Right atrium auricular region (tissue), 2 donors: ENCODE results near the gene CEACAM19. TPM values are rescaled to one million over a fixed set of nuclear protein-coding genes. Genes with fewer than 3 reads are reported as not detected.
"Not testable (repeated sequence)": the region's sequence is repeated elsewhere in the genome, so short reads cannot be mapped to it uniquely, and the experiment has no call there.

Source experiments
- DNase-seq: peaks from one replicate; pipeline ENCODE4 v3.0.0-alpha.2; 2019; ENCODE audit warnings: low spot score
- H3K27ac ChIP-seq, 2 donors: fragments of 200-600 bp; sonication (generic); 1 replicate in 1 of 2; 2 replicates in 1 of 2; pipeline ENCODE4 v1.5.1; 2016 to 2019
- H3K27me3 ChIP-seq, 2 donors: fragments of 200-600 bp; sonication (generic); one replicate each; pipeline versions ENCODE4 v1.5.1 to v1.6.0; 2017 to 2019
- H3K36me3 ChIP-seq: fragments of 200-600 bp; sonication (generic); one replicate; pipeline ENCODE4 v1.5.1; 2016
- H3K4me1 ChIP-seq, 2 donors: fragments of 200-600 bp; sonication (generic); one replicate each; pipeline versions ENCODE4 v1.5.1 to v1.6.0; 2017 to 2019
- H3K4me3 ChIP-seq, 2 donors: fragments of 200-600 bp; sonication (generic); 1 replicate in 1 of 2; 2 replicates in 1 of 2; pipeline ENCODE4 v1.5.1; 2017 to 2019; ENCODE audit warnings: mild to moderate bottlenecking in 1 of 2, moderate library complexity in 1 of 2
- H3K9me3 ChIP-seq, 2 donors: fragments of 200-600 bp; sonication (generic); one replicate each; pipeline ENCODE4 v1.5.1; 2019
- CTCF ChIP-seq, 2 donors: fragments of 200-600 bp; sonication (generic); IDR thresholded peaks; one replicate each; pipeline ENCODE4 v1.5.1; 2019; ENCODE audit warnings: antibody characterized with exemption in 2 of 2
- total RNA-seq, 2 donors: library from RNA; depleted of rRNA; stranded (reverse); fragments of >200 nt; gene quantifications; one replicate each; pipeline ENCODE4 v1.1.0, GENCODE V29; 2016

The CEACAM19 gene
- total RNA-seq, 2 donors from 2014 or later = 2.3 to 3.1 TPM

GRCh38 chr19:44627631-44628030, 43.7 kb upstream of the CEACAM19 start:
- TF ChIP-seq CTCF (IDR thresholded peaks at IDR 0.05) = no peak
- Histone ChIP-seq H3K27ac (no peak overlapping the region), H3K4me3 (no peak overlapping the region), H3K9me3 (no peaks in the 10 kb centered on the region), H3K36me3 (no peaks in the 10 kb centered on the region), H3K27me3 (no peaks in the 10 kb centered on the region), H3K4me1 (peaks cover 0 to 8% of the 10 kb centered on the region in 2 donors)
- DNase-seq = no peak

- Histone ChIP-seq H3K4me1 (peaks cover 0 to 17% of the 10 kb centered on the region in 2 donors), H3K27ac (no peak overlapping the region), H3K36me3 (no peaks in the 10 kb centered on the region), H3K4me3 (no peak overlapping the region), H3K27me3 (no peaks in the 10 kb centered on the region), H3K9me3 (no peaks in the 10 kb centered on the region)
- no peak for DNase-seq
- TF ChIP-seq CTCF (IDR thresholded peaks at IDR 0.05) = no peak
These were observed 42.5 kb upstream of the CEACAM19 start for GRCh38 chr19:44628793-44629192.

- not testable (repeated sequence) for H3K36me3 ChIP-seq, H3K9me3 ChIP-seq, H3K27ac ChIP-seq, DNase-seq, H3K4me3 ChIP-seq, H3K27me3 ChIP-seq
- H3K4me1 ChIP-seq = peaks cover 0 to 31% of the 10 kb centered on the region in 2 donors
These were observed 39.7 kb upstream of the CEACAM19 start for GRCh38 chr19:44631611-44632010.

GRCh38 chr19:44634058-44634457, 37.2 kb upstream of the CEACAM19 start:
- not testable (repeated sequence) for H3K9me3 ChIP-seq, H3K27me3 ChIP-seq, DNase-seq, H3K36me3 ChIP-seq
- H3K27ac ChIP-seq = peak overlapping the region; percentile 44 to 71
- H3K4me3 ChIP-seq = peak overlapping the region in 1 of 2 donors; percentile 30
- peaks cover 0 to 30% of the 10 kb centered on the region in 2 donors for H3K4me1 ChIP-seq

- Histone ChIP-seq H3K27me3 (no peaks in the 10 kb centered on the region), H3K27ac (peak overlapping the region; percentile 44 to 71)
These were observed 36.5 kb upstream of the CEACAM19 start for GRCh38 chr19:44634785-44635184.

GRCh38 chr19:44635581-44636438, 35.5 kb upstream of the CEACAM19 start:
- H3K36me3 ChIP-seq = no peaks in the 10 kb centered on the region
- TF ChIP-seq CTCF (IDR thresholded peaks at IDR 0.05) = no peak
- H3K4me3 ChIP-seq = no peak overlapping the region
- H3K9me3 ChIP-seq = no peaks in the 10 kb centered on the region
- no peak overlapping the region for H3K27ac ChIP-seq
- H3K27me3 ChIP-seq = no peaks in the 10 kb centered on the region
- peaks cover 0 to 30% of the 10 kb centered on the region in 2 donors for H3K4me1 ChIP-seq
- DNase-seq = no peak

More at GRCh38 chr19:44634785-44635184, 36.5 kb upstream of the CEACAM19 start:
- H3K4me3 ChIP-seq = no peak overlapping the region
- peaks cover 0 to 30% of the 10 kb centered on the region in 2 donors for H3K4me1 ChIP-seq
- no peaks in the 10 kb centered on the region for H3K36me3 ChIP-seq
- no peaks in the 10 kb centered on the region for H3K9me3 ChIP-seq
- DNase-seq = no peak
- no peak for TF ChIP-seq CTCF (IDR thresholded peaks at IDR 0.05)
